HPDE6-E6E7 (cell line): ENCODE data around the gene KCNN3.

Experiments
- DNase-seq: peaks from one replicate; pipeline ENCODE4 v3.0.0; 2011; ENCODE audit warnings: missing footprints; ENCODE audit errors: extremely low spot score

KCNN3 gene

GRCh38 chr1:154661110-154661509, 209.0 kb downstream of the KCNN3 start:
- DNase-seq = no peak

DNA sequence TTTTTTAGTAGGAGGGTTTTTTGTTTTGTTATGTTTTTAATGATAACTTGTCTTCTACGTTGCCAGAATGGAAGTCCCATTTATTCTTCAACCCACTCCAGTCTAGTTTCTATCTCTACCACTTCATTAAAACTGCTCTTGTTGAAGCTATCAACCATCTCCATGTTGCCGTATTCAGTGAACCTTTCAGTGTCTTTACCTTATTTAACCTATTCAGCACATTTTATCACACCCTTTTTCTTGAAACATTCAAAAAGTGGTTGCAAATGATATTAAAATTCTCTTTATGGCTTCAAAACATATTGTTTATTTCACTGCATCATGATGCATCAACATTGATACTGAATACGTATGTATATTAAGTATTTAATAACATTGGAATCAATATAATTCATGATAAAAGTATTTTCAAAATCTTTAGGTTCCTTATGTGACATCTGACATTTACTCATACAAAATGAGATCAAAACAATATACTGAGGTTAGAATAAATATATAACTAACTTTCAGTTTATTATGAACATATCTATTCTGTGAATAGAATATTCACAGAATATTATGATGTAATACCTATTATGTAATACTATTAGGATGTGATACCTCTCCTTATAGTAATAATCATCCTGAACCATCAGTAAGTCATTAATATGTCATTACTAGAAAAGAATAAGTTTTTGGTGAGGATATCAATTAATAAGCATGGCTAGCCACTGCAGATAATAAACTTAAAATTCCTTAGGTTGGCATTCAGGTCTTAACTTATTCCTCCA, 210.1 kb downstream of the KCNN3 start:
- no peak for DNase-seq

- no peak for DNase-seq
Observed at GRCh38 chr1:154657556-154657955, 212.5 kb downstream of the KCNN3 start.

GRCh38 chr1:154652893-154653292, 217.2 kb downstream of the KCNN3 start:
- no peak for DNase-seq
